Body of pancreas (tissue), 4 donors: ENCODE data around the gene KRTAP10-12.

ENCODE experiments used
- CTCF ChIP-seq, 7 experiments: fragments of 450-650 bp in 4 of 7; fragments of 200-600 bp in 3 of 7; sonication (generic) in 3 of 7; IDR thresholded peaks; one replicate each; pipeline ENCODE4 v1.5.1; 2016 to 2019; ENCODE audit warnings: antibody characterized with exemption in 7 of 7
- POLR2A ChIP-seq, 3 donors: fragments of 450-650 bp; IDR thresholded peaks; one replicate each; pipeline ENCODE4 v1.6.1; 2016; ENCODE audit warnings: antibody characterized with exemption in 3 of 3, mild to moderate bottlenecking in 2 of 3

GRCh38 chr21:44741921-44742320, 44.9 kb downstream of the KRTAP10-12 start:
- no peak for TF ChIP-seq CTCF (IDR thresholded peaks at IDR 0.05)
- no peak for TF ChIP-seq POLR2A (IDR thresholded peaks at IDR 0.05)
